Fibroblast of skin of right quadriceps (primary cell): Measurements from ENCODE around the gene SFRP2.
A peak's percentile ranks its signal among the peaks of the same experiment; 100 is the strongest.

Experiments used
- DNase-seq: peaks from one replicate; pipeline ENCODE4 v3.0.0-alpha.2; 2013

SFRP2 gene

GRCh38 chr4:153794006-153794405 is 5.1 kb upstream of the SFRP2 start:
- no peak for DNase-seq

- no peak for DNase-seq
These were observed 3.9 kb upstream of the SFRP2 start for GRCh38 chr4:153792618-153793247.

- peak; percentile 57 for DNase-seq
These were observed 3.1 kb upstream of the SFRP2 start for GRCh38 chr4:153791746-153792617.

GRCh38 chr4:153790962-153791551 is 2.2 kb upstream of the SFRP2 start:
- DNase-seq, result peak; percentile 19

- no peak for DNase-seq
These were observed 1.6 kb upstream of the SFRP2 start for GRCh38 chr4:153790500-153790865.

- DNase-seq, result peak; percentile 20
These were observed 1.0 kb upstream of the SFRP2 start for GRCh38 chr4:153789741-153790499.

- no peak for DNase-seq
These were observed 851 bp downstream of the SFRP2 start for GRCh38 chr4:153788051-153788412.

- no peak for DNase-seq
These were observed 1.3 kb downstream of the SFRP2 start for GRCh38 chr4:153787575-153787974.

- DNase-seq, result peak; percentile 13
These were observed 1.8 kb downstream of the SFRP2 start for GRCh38 chr4:153787061-153787560.

GRCh38 chr4:153785910-153786721 is 2.8 kb downstream of the SFRP2 start:
- DNase-seq, result peak; percentile 36

- no peak for DNase-seq
These were observed 4.7 kb downstream of the SFRP2 start for GRCh38 chr4:153784166-153784699.

- DNase-seq, result no peak
These were observed 6.3 kb downstream of the SFRP2 start for GRCh38 chr4:153782581-153782980.

- peak; percentile 93 for DNase-seq
These were observed 7.0 kb downstream of the SFRP2 start for GRCh38 chr4:153781717-153782416.

GRCh38 chr4:153781280-153781679 is 7.6 kb downstream of the SFRP2 start:
- DNase-seq, result no peak

- no peak for DNase-seq
These were observed 8.0 kb downstream of the SFRP2 start for GRCh38 chr4:153780876-153781275.

GRCh38 chr4:153780221-153780620 is 8.7 kb downstream of the SFRP2 start:
- no peak for DNase-seq

- DNase-seq, result no peak
These were observed 10.5 kb downstream of the SFRP2 start for GRCh38 chr4:153778383-153778782.

- no peak for DNase-seq
These were observed 11.5 kb downstream of the SFRP2 start for GRCh38 chr4:153777421-153777820.

GRCh38 chr4:153776601-153777000 is 12.3 kb downstream of the SFRP2 start:
- no peak for DNase-seq

GRCh38 chr4:153773236-153773690 is 15.6 kb downstream of the SFRP2 start:
- no peak for DNase-seq

- no peak for DNase-seq
These were observed 17.8 kb downstream of the SFRP2 start for GRCh38 chr4:153771046-153771445.
